ENCODE data around the gene KCNE2.

GRCh38 chr21:34353182-34353581 is 10.6 kb upstream of the KCNE2 start:
- TF ChIP-seq POLR2A (IDR thresholded peaks at IDR 0.05; ENCODE audit: control extremely low read depth in 1 of 2, low read depth in 2 of 2, low read length in 2 of 2): no peak
- no peak for TF ChIP-seq YY1 (IDR thresholded peaks at IDR 0.05; ENCODE audit: low read depth, low read length)
- TF ChIP-seq CHD1 (IDR thresholded peaks at IDR 0.05; ENCODE audit: low read depth, low read length): no peak
- TF ChIP-seq EZH2 (IDR thresholded peaks at IDR 0.05; ENCODE audit: low read depth, low read length, severe bottlenecking): no peak
- no peak for TF ChIP-seq SP4 (IDR thresholded peaks at IDR 0.05; ENCODE audit: low read length)
- TF ChIP-seq BCL11A (IDR thresholded peaks at IDR 0.05; ENCODE audit: low read depth in 2 of 2, low read length in 2 of 2): no peak
- no peak for TF ChIP-seq ZNF274 (IDR thresholded peaks at IDR 0.05; ENCODE audit: borderline replicate concordance, extremely low read depth, low read length)
- TF ChIP-seq CTCF (IDR thresholded peaks at IDR 0.05; ENCODE audit: control extremely low read depth in 1 of 3, insufficient read depth in 1 of 3, low read depth in 1 of 3, low read length in 3 of 3): no peak
- no peak for TF ChIP-seq CBX5 (IDR thresholded peaks at IDR 0.05; ENCODE audit: low read depth, low read length)
- TF ChIP-seq SRF (IDR thresholded peaks at IDR 0.05; ENCODE audit: low read depth, low read length): no peak
- no peak for TF ChIP-seq SUZ12 (IDR thresholded peaks at IDR 0.05; ENCODE audit: low read length)
- no peak for TF ChIP-seq GABPA (IDR thresholded peaks at IDR 0.05; ENCODE audit: borderline replicate concordance, insufficient read depth, low read length)

All from H1 (cell line).